ENCODE measurements around the gene AGPAT3.

DNA sequence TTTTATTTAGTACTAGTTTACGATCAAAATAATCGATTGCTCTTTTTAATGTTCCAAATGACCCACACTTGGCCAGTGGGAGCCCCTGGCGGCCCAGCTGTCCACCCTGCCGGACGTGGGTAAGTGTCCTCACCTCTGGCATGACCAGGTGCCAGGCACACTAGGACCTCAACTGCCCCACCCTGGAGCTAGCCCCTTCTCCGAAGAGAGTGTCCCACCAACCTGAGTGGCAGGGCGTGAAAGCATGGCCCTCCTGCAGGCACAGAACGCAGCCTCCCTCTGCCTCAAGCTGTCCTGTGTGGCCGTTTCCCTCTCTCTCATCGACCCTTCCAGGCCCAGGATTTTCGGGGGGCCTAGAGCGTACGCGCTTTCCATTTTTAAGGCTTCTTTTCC, 32.9 kb upstream of the AGPAT3 start:
- TF ChIP-seq, protein P1, sequence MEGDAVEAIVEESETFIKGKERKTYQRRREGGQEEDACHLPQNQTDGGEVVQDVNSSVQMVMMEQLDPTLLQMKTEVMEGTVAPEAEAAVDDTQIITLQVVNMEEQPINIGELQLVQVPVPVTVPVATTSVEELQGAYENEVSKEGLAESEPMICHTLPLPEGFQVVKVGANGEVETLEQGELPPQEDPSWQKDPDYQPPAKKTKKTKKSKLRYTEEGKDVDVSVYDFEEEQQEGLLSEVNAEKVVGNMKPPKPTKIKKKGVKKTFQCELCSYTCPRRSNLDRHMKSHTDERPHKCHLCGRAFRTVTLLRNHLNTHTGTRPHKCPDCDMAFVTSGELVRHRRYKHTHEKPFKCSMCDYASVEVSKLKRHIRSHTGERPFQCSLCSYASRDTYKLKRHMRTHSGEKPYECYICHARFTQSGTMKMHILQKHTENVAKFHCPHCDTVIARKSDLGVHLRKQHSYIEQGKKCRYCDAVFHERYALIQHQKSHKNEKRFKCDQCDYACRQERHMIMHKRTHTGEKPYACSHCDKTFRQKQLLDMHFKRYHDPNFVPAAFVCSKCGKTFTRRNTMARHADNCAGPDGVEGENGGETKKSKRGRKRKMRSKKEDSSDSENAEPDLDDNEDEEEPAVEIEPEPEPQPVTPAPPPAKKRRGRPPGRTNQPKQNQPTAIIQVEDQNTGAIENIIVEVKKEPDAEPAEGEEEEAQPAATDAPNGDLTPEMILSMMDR (IDR thresholded peaks at IDR 0.05) = no peak
- no peak for TF ChIP-seq POLR2A (IDR thresholded peaks at IDR 0.05)
- TF ChIP-seq POLR2AphosphoS5 (IDR thresholded peaks at IDR 0.05) = no peak
